GM12878 (cell line): ENCODE data around the gene HEBP2.

Experiments used
- RAD21 ChIP-seq: IDR thresholded peaks from 2 replicates; pipeline ENCODE4 v1.6.1; 2011; ENCODE audit warnings: mild to moderate bottlenecking, low read depth, low read length, moderate library complexity; ENCODE audit not compliant: insufficient read depth
- SMC3 ChIP-seq: IDR thresholded peaks from 2 replicates; pipeline ENCODE4 v1.6.1; 2011; ENCODE audit warnings: low read length, improper control_type of control experiment, borderline replicate concordance

- TF ChIP-seq SMC3 (no peak), RAD21 (no peak)
These were observed 36.8 kb downstream of the HEBP2 start for GRCh38 chr6:138440758-138441357.
